ENCODE measurements around the gene PDK4.

GRCh38 chr7:95622001-95622549, 25.8 kb upstream of the PDK4 start:
- TF ChIP-seq EZH2 (conservative IDR thresholded peaks at IDR 0.05; ENCODE audit: low read depth, low read length), result no peak
- no peak for TF ChIP-seq ARNT (IDR thresholded peaks at IDR 0.05)
- no peak for TF ChIP-seq CEBPB (IDR thresholded peaks at IDR 0.05; ENCODE audit: borderline replicate concordance, low read depth, low read length)
- no peak for TF ChIP-seq POLR2A (IDR thresholded peaks at IDR 0.05; ENCODE audit: insufficient read depth in 1 of 2, low read depth in 2 of 2, low read length in 2 of 2)
- TF ChIP-seq RAD21 (CRISPR knock-in tag; IDR thresholded peaks at IDR 0.05), result no peak
- TF ChIP-seq MAFK (conservative IDR thresholded peaks at IDR 0.05 in 1 of 2, IDR thresholded peaks at IDR 0.05 in 1 of 2; ENCODE audit: low read length in 2 of 2), result no peak
- TF ChIP-seq CTCF (CRISPR knock-in tag; IDR thresholded peaks at IDR 0.05), result no peak
- no peak for TF ChIP-seq SMAD1 (CRISPR knock-in tag; IDR thresholded peaks at IDR 0.05; ENCODE audit: borderline replicate concordance, low read depth)
- no peak for TF ChIP-seq NBN (conservative IDR thresholded peaks at IDR 0.05)
- TF ChIP-seq ZNF44 (CRISPR knock-in tag; IDR thresholded peaks at IDR 0.05), result no peak
- no peak for TF ChIP-seq FOXA1 (IDR thresholded peaks at IDR 0.05)
- TF ChIP-seq FOXA1 (CRISPR knock-in tag; IDR thresholded peaks at IDR 0.05), result no peak
- TF ChIP-seq THAP7 (CRISPR knock-in tag; IDR thresholded peaks at IDR 0.05), result no peak
- TF ChIP-seq FOXP1 (IDR thresholded peaks at IDR 0.05), result no peak
- no peak for TF ChIP-seq FOXP1 (CRISPR knock-in tag; IDR thresholded peaks at IDR 0.05)
- no peak for TF ChIP-seq RBAK (CRISPR knock-in tag; IDR thresholded peaks at IDR 0.05)
